D721Med (cell line): ENCODE results near the gene F11R.

ENCODE experiments used
- DNase-seq: peaks from one replicate; pipeline ENCODE4 v3.0.0; 2011; ENCODE audit warnings: low spot score; ENCODE audit not compliant: insufficient read length
- FAIRE-seq: peaks from 2 replicates; lab custom pipeline; 2011; peaks lifted over from hg19 to GRCh38; lab: Jason Lieb, UNC
- TF ChIP-seq, protein P1 (sequence below): IDR thresholded peaks from 2 replicates; pipeline ENCODE4 v1.5.1; 2012; ENCODE audit warnings: mild to moderate bottlenecking, control low read depth; ENCODE audit not compliant: insufficient read depth; ENCODE audit errors: missing control alignments

The F11R gene

DNA sequence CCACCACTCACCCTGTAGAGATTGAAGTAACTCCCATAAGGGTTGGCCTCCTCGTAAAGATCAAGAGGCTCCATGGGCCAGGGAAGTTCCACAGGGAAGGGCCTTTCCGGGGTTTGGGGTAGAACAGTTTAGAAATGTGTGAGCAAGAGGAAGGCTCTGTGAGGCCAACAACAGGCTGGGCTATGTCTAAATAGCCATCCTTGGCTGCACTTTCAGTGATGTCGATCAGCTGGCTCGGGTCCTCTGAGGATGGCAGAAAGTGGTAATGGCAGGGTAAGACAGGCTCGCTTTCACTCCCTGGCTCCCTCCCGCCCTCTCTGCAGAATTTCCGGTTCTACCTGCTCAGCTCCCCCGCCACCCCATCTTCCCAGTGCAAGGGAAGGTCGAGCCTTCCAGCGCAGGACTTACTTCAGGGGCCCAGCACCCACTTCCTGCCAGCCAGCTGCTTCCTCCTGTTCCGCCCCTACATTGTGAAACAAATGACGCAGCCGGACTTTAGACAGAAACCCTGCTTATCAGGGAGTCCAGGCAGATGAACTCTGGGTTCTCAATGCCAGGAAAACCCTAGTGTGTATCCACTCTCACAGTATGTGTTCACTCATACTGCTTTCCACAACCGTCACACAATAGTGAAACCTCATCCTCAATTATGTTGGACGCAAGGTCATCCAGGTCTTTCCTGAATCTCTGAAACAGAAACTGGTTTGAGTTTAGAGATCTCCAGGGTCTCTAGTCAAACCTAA, 7.3 kb downstream of the F11R start:
- no peak for FAIRE-seq
- no peak for DNase-seq
- TF ChIP-seq, protein P1, sequence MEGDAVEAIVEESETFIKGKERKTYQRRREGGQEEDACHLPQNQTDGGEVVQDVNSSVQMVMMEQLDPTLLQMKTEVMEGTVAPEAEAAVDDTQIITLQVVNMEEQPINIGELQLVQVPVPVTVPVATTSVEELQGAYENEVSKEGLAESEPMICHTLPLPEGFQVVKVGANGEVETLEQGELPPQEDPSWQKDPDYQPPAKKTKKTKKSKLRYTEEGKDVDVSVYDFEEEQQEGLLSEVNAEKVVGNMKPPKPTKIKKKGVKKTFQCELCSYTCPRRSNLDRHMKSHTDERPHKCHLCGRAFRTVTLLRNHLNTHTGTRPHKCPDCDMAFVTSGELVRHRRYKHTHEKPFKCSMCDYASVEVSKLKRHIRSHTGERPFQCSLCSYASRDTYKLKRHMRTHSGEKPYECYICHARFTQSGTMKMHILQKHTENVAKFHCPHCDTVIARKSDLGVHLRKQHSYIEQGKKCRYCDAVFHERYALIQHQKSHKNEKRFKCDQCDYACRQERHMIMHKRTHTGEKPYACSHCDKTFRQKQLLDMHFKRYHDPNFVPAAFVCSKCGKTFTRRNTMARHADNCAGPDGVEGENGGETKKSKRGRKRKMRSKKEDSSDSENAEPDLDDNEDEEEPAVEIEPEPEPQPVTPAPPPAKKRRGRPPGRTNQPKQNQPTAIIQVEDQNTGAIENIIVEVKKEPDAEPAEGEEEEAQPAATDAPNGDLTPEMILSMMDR, result no peak

DNA sequence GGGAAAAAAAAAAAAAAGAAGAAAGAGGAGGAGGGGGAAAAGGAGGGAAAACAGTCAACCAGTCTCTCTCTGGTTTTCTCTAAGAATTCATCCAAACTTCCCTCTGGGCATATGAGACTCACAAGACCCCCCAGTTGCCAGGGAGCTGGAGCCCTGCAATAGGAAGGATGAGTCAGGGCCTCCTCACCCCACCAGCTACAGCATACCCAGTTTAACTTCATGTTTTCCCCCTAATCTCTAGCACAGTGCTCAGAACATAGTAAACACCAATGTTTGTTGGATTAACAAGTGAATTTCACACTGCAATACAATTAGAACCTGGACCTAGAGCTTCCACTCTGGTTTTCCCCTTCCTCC, 7.8 kb downstream of the F11R start:
- DNase-seq, result no peak
- TF ChIP-seq, protein P1, result no peak
- no peak for FAIRE-seq

DNA sequence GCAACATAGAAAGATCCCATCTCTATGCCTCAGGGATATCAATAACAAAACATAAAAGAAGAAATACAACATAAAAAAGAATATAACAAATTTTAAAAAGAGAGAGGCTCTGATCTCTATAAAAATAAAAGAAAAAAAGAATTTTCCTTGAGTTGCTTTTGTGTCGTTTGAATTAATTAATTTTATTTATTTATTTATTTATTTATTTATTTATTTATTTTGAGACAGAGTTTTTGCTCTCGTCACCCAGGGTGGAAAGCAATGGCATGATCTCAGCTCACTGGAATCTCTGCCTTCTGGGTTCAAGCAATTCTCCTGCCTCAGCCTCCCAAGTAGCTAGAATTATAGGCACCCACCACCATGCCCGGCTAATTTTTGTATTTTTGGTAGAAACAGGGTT, 8.5 kb downstream of the F11R start:
- DNase-seq (no peak), FAIRE-seq (no peak)
- TF ChIP-seq, protein P1, result no peak

DNA sequence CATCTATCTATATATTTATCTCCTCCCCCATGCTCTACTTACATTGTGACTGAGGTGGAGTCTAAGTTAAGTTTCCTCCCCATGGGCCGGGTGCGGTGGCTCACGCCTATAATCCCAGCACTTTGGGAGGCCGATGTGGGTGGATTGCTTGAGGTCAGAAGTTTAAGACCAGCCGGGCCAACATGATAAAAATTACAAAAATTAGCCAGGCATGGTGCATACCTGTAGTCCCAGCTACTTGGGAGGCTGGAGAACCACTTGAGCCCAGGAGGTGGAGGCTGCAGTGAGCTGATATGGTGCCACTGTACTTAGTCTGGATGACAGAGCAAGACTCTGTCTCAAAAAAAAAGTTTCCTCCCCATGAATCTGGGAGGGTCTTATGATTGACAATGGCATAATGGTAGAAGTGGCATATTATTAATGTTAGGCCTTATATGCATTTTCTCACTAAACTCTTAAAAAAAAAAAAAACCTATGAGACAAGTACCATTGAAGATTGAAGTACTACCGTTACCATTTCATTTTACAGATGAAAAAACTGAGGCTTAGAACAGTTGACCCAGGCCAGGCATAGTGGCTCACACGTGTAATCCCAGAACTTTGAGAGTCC, 11.2 kb downstream of the F11R start:
- no peak for DNase-seq

DNA sequence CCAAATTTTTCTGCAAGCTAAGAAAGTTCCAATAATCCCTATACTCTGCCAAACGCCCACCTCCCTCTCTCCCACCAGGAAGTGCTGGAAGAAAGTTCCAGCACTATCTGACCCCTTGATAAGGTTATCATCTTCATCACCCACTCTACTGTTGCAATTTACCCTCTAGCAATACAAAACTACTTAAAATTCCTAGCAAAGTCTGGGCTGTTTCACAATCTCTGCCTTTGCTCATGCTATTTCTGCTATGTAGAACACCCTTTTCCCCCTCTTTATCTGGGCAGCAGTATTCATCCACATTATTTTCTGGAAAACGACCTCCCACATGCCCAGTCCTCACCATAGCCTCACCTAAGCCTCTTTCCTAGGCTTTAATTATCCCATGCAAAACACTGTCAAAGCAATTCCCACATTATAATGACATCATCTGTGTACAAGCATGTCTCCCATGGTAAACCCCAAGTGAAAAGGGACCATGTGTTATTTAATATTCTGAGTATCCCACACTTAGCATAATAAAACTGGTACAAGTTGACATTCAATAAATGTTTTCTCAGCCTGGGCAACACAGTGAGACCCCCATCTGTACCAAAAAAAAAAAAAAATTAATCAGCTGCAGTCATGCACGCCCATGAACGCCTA, 12.0 kb downstream of the F11R start:
- DNase-seq (no peak), FAIRE-seq (no peak)

More for the DNA sequence above, 11.2 kb downstream of the F11R start:
- TF ChIP-seq, protein P1, result no peak
- no peak for FAIRE-seq

DNA sequence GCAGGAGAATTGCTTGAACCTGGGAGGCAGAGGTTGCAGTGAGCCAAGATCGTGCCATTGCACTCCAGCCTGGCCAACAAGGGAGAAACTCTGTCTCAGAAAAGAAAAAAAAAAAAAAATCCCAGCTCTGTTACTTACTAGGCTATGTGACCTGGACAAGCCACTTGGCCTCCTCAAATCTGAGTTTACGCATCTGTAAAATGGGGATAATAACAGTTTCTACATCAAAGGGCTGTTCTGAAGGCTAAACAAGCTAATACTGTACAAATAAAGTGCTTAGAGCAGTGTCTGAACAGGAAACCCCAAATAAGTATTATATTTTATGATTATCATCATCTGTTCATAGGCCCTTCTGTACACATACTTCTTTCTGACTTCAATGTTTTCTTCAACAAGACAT, 13.6 kb downstream of the F11R start:
- no peak for DNase-seq
- no peak for FAIRE-seq
- TF ChIP-seq, protein P1, result no peak

More for the DNA sequence above, 12.0 kb downstream of the F11R start:
- TF ChIP-seq, protein P1, result no peak
